Stomach (tissue), 9 donors: ENCODE measurements around the gene SLU7. TPM values are rescaled to one million over a fixed set of nuclear protein-coding genes. Genes with fewer than 3 reads are reported as not detected.

Experiments
- DNase-seq, 2 donors: peaks; one replicate each; pipeline versions ENCODE4 v3.0.0 to v3.0.0-alpha.2; 2013 to 2019
- H3K27ac ChIP-seq, 5 donors: fragments of 200-600 bp in 4 of 5; sonication (generic) in 4 of 5; one replicate each; pipeline ENCODE4 v1.5.1; 2013 to 2019; ENCODE audit warnings: mild to moderate bottlenecking in 1 of 5, moderate library complexity in 1 of 5
- H3K27me3 ChIP-seq, 3 donors: fragments of 200-600 bp; sonication (generic); one replicate each; pipeline ENCODE4 v1.5.1; 2017 to 2019; ENCODE audit warnings: mixed run types in 1 of 3
- H3K36me3 ChIP-seq, 4 donors: fragments of 200-600 bp; sonication (generic); 1 replicate in 3 of 4; 2 replicates in 1 of 4; pipeline ENCODE4 v1.5.1; 2016 to 2019
- H3K4me1 ChIP-seq, 4 donors: fragments of 200-600 bp; sonication (generic); one replicate each; pipeline ENCODE4 v1.5.1; 2016 to 2019
- H3K4me3 ChIP-seq, 4 donors: fragments of 200-600 bp; sonication (generic) in 3 of 4; one replicate each; pipeline ENCODE4 v1.5.1; 2016 to 2019; ENCODE audit warnings: mild to moderate bottlenecking in 1 of 4
- H3K9me3 ChIP-seq, 4 donors: fragments of 200-600 bp; sonication (generic); one replicate each; pipeline ENCODE4 v1.5.1; 2016 to 2019
- EP300 ChIP-seq: sonication (generic); formaldehyde crosslinking; IDR thresholded peaks from one replicate; pipeline ENCODE4 v1.6.1; 2017; ENCODE audit warnings: antibody characterized with exemption
- POLR2A ChIP-seq, 4 donors: fragments of 450-650 bp; IDR thresholded peaks; one replicate each; pipeline ENCODE4 v1.6.1; 2016; ENCODE audit warnings: antibody characterized with exemption in 4 of 4, control low read depth in 2 of 4, mild to moderate bottlenecking in 1 of 4, moderate library complexity in 1 of 4
- POLR2AphosphoS5 ChIP-seq, 3 donors: sonication (generic); formaldehyde crosslinking; IDR thresholded peaks; one replicate each; pipeline ENCODE4 v1.6.1; 2016; ENCODE audit warnings: antibody characterized with exemption in 3 of 3
- WGBS, 5 donors: extraction: QIAGEN DNeasy Blood & Tissue Kit in 3 of 5; methylation state at CpG; one replicate each; pipeline versions ENCODE4 v1.1.5 to v1.1.7; 2013 to 2018; 5-methylcytosine and 5-hydroxymethylcytosine counted together
- intact Hi-C: fragments of 100-400 bp; cut with DNase I; formaldehyde crosslinking; loops from one replicate; pipeline ENCODE4 v1.15.1; 2023; ENCODE audit warnings: low total_unique reads
- polyA plus RNA-seq, 3 donors: library from polyadenylated mRNA; stranded (reverse); fragments of 200-250 nt; gene quantifications; one replicate each; pipeline ENCODE4 v1.2.3, GENCODE V29; 2013
- total RNA-seq, 5 donors: library from RNA; depleted of rRNA; stranded (reverse); fragments of >200 nt; gene quantifications; one replicate each; pipeline versions ENCODE4 v1.1.0 to v1.2.3, GENCODE V29; 2014 to 2016
- TF ChIP-seq, protein P1 (sequence below), 7 experiments: fragments of 450-650 bp in 4 of 7; fragments of 200-600 bp in 3 of 7; sonication (generic) in 3 of 7; IDR thresholded peaks; one replicate each; pipeline ENCODE4 v1.5.1; 2016 to 2019; ENCODE audit warnings: antibody characterized with exemption in 7 of 7, control low read depth in 2 of 7, mild to moderate bottlenecking in 1 of 7
- donor health status: healthy with polysubstance abuse.
- donor health status: Bipolar disorder and iron deficiency.
- donor health status: healthy.

SLU7 gene
- total and polyA plus RNA-seq, 8 donors, result 26.3 to 66.8 (median 31.3) TPM

DNA sequence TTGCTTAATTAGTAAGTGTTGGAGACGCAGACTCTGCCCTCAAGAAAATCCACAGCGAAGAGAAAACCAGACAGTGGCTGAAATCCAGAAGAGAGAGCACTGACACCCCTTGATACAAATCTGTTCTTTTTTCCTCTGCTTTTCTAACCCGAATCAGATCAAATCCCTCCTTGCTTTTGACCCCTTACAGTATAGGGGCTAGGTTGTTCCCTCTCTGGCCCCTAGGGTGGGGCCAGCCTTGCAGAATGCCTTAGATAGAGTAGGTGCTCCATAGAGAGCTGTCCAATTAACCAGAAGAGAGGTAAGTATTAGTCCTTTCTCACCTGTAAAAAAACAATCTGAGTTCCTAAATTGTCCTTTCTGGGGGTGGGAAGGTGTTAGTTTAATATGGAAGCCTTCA, 58.6 kb downstream of the SLU7 start:
- Histone ChIP-seq H3K9me3 (no peaks in the 10 kb centered on the region), H3K4me3 (no peak overlapping the region), H3K27me3 (no peaks in the 10 kb centered on the region), H3K27ac (peak overlapping the region in 4 of 5 donors; percentile 30 to 67 (median 50)), H3K36me3 (no peaks in the 10 kb centered on the region), H3K4me1 (peaks cover 0 to 43% (median 22%) of the 10 kb centered on the region in 4 donors)
- no peak for DNase-seq
- no peak for TF ChIP-seq POLR2A (IDR thresholded peaks at IDR 0.05)
- no peak for TF ChIP-seq EP300
- TF ChIP-seq, protein P1, sequence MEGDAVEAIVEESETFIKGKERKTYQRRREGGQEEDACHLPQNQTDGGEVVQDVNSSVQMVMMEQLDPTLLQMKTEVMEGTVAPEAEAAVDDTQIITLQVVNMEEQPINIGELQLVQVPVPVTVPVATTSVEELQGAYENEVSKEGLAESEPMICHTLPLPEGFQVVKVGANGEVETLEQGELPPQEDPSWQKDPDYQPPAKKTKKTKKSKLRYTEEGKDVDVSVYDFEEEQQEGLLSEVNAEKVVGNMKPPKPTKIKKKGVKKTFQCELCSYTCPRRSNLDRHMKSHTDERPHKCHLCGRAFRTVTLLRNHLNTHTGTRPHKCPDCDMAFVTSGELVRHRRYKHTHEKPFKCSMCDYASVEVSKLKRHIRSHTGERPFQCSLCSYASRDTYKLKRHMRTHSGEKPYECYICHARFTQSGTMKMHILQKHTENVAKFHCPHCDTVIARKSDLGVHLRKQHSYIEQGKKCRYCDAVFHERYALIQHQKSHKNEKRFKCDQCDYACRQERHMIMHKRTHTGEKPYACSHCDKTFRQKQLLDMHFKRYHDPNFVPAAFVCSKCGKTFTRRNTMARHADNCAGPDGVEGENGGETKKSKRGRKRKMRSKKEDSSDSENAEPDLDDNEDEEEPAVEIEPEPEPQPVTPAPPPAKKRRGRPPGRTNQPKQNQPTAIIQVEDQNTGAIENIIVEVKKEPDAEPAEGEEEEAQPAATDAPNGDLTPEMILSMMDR (IDR thresholded peaks at IDR 0.05), result no peak
- TF ChIP-seq POLR2AphosphoS5 (IDR thresholded peaks at IDR 0.05), result no peak
- 34 to 57% (median 47%) methylated on average over 3 of the region's 3 CpGs for WGBS, 5 donors
- intact Hi-C loops, result no loop called here

DNA sequence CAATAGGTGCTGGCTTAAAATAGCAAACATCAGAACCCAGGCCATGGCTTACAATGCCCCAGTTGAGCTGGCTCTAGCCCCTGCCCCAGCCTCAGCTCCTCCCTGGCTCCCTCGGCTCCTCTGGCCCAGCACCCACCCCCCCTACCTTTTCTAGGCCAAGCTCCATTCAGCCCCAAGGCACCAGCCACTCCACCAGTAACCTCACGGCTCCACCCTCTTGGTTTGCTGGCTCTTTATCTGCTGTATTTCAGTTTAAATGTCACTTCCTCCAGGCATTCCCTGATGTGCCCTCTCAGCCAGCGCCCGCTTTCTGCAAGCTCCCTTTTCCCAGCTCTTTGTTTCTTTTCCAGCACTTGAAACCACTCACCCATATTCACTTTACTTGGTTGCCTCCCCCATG, 59.1 kb downstream of the SLU7 start:
- intact Hi-C loops, result no loop called here
- DNase-seq, result peak; percentile 50 to 67
- WGBS, 5 donors, result 33 to 42% (median 38%) methylated on average over 4 of the region's 4 CpGs
- Histone ChIP-seq H3K36me3 (no peaks in the 10 kb centered on the region), H3K4me1 (peaks cover 0 to 43% (median 22%) of the 10 kb centered on the region in 4 donors), H3K9me3 (no peaks in the 10 kb centered on the region), H3K4me3 (no peak overlapping the region), H3K27ac (peak overlapping the region; percentile 30 to 67 (median 48)), H3K27me3 (no peaks in the 10 kb centered on the region)
- no peak for TF ChIP-seq EP300
- TF ChIP-seq, protein P1 (IDR thresholded peaks at IDR 0.05), result no peak
- TF ChIP-seq POLR2AphosphoS5 (IDR thresholded peaks at IDR 0.05), result no peak
- no peak for TF ChIP-seq POLR2A (IDR thresholded peaks at IDR 0.05)

DNA sequence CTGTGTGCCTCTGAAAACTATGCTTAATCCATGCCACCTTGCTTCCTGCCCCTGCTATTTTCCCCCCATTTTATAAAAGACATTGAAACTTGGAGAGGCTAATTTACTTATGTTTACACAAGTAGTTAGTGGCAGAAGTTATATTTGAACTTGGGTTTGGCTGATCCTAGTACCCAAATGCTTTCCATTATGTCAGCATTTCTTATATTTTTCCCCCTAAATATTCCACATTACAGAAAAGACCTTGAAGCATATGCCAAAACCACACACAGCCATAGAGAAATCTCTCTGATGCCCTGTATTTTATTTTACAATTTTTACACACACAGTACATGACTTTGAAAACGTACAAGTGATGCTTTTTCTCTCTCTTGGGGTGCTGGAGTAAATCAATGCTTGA, 59.6 kb downstream of the SLU7 start:
- Histone ChIP-seq H3K4me1 (peaks cover 0 to 43% (median 22%) of the 10 kb centered on the region in 4 donors), H3K4me3 (no peak overlapping the region), H3K9me3 (no peaks in the 10 kb centered on the region), H3K27me3 (no peaks in the 10 kb centered on the region), H3K36me3 (no peaks in the 10 kb centered on the region), H3K27ac (peak overlapping the region in 3 of 5 donors; percentile 30 to 67 (median 52))
- intact Hi-C loops, result no loop called here
- no peak for DNase-seq
- TF ChIP-seq, protein P1 (IDR thresholded peaks at IDR 0.05), result no peak
- TF ChIP-seq POLR2A (IDR thresholded peaks at IDR 0.05) (no peak), POLR2AphosphoS5 (IDR thresholded peaks at IDR 0.05) (no peak)
- WGBS, 5 donors, result 0 to 30% (median 0%) methylated on average over 1 of the region's 1 CpG

DNA sequence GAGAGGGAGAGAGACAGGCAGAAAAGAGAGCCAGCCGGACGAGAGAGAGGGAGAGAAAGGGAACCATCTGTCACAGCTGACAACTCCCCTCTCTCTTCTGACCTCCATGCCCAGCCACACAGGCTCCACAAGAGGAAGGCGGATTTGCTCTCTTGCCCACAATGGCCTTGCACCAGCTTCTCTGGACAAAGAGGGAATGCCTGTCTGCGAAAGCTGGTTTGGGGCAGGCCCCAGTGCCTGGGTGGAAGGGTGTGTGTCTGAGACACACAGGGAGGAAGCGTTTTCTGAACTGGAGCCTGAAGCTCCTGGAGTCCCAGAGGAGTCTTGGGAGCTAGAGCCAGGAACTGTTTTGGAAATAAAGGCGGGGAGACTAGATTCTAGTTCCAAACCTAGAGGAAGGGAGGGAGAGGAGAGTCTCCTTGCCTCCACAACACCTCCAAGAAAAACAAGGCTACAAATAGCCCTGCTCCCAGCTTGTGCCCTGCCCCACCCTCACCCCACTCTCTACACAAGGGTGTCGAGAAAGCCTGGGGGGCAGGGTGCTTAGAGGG, 60.9 kb downstream of the SLU7 start:
- H3K4me3 ChIP-seq, result no peak overlapping the region
- intact Hi-C loops, result no loop called here
- H3K36me3 ChIP-seq, result no peaks in the 10 kb centered on the region
- peak in 1 of 2 donors; percentile 69 for DNase-seq
- WGBS, 5 donors, result 57 to 71% (median 61%) methylated on average over 7 of the region's 7 CpGs
- H3K27ac ChIP-seq, result peak overlapping the region in 4 of 5 donors; percentile 36 to 71 (median 60)
- no peak for TF ChIP-seq EP300
- no peak for TF ChIP-seq POLR2A (IDR thresholded peaks at IDR 0.05)
- H3K4me1 ChIP-seq, result peaks cover 0 to 43% (median 20%) of the 10 kb centered on the region in 4 donors
- no peaks in the 10 kb centered on the region for H3K9me3 ChIP-seq
- H3K27me3 ChIP-seq, result no peaks in the 10 kb centered on the region

DNA sequence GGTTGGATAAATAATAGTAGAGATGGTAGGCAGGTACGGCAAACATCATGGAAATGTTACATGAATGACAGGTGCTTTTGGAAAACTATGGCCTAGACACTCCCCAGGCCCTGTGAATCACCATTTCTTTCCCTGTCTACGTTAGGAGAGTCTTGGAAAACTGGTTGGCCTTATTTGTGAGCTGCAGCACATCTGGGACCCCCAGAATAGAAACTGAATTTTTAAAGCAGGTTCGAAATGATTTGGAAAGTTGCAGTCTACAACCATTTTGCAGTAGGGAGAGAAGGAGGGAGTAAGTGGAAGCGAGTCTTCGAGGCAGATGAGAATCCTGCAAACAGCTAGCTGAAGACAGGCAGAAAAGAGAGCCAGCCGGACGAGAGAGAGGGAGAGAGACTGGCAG, 61.5 kb downstream of the SLU7 start:
- no peaks in the 10 kb centered on the region for H3K36me3 ChIP-seq
- no peaks in the 10 kb centered on the region for H3K9me3 ChIP-seq
- 59 to 83% (median 74%) methylated on average over 7 of the region's 7 CpGs for WGBS, 5 donors
- peaks cover 0 to 43% (median 20%) of the 10 kb centered on the region in 4 donors for H3K4me1 ChIP-seq
- intact Hi-C loops, result no loop called here
- H3K27ac ChIP-seq, result peak overlapping the region in 3 of 5 donors; percentile 59 to 71 (median 62)
- H3K27me3 ChIP-seq, result no peaks in the 10 kb centered on the region
- TF ChIP-seq, protein P1 (IDR thresholded peaks at IDR 0.05), result no peak
- no peak for TF ChIP-seq POLR2AphosphoS5 (IDR thresholded peaks at IDR 0.05)
- no peak for TF ChIP-seq EP300
- TF ChIP-seq POLR2A (IDR thresholded peaks at IDR 0.05), result no peak
- no peak for DNase-seq
- no peak overlapping the region for H3K4me3 ChIP-seq
